ENCODE measurements around the gene DPP6.

The DPP6 gene

DNA sequence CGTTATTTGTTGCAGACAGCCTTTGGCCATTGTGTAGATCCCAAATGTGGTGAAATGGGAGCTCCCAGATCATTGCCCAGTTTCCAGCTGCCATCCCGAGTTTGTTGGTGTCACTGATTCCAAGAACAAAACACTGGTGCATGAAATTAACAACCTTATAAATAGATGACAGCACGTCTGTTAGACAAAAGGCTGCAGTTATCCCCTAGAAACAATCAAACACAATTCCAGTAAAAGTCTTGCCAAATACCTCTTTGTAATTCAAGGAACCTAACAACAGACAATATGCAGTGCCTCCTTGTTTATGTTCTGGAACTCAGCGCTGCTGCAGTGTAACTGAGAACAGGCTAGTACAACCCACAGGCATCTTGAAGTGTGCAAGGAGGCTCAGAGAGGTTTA lies 546.2 kb downstream of the DPP6 start:
- H3K27ac ChIP-seq (ENCODE audit: insufficient read depth, low read depth, low read length, poor library complexity, severe bottlenecking) = no peak overlapping the region

DNA sequence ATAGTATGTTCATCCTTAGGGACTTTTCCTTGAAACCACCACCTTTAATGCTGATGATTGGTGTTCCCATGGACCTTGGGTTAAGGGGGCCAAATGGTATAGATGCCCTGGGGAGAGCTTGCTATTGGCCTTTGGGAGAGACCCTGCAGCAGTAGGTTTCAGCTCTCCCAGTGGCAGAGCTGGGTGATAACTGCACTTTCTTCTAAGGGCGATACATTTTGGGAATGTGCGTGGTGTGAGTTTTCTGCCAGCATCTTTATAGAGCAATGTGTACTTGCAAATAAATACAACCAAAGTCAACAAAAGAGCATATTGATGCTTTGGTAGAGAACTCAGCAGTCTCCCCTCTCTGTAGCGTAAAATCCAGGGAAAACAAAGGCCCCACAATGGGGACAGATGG lies 546.7 kb downstream of the DPP6 start:
- Histone ChIP-seq H3K27ac (ENCODE audit: insufficient read depth, low read depth, low read length, poor library complexity, severe bottlenecking) (no peak overlapping the region), H3K27me3 (ENCODE audit: control insufficient read depth, insufficient read depth, low read length, poor library complexity, severe bottlenecking) (no peaks in the 10 kb centered on the region), H3K9me3 (ENCODE audit: control insufficient read depth, low read length) (no peaks in the 10 kb centered on the region), H3K4me3 (ENCODE audit: insufficient read depth, low read depth, low read length) (no peak overlapping the region), H3K4me1 (ENCODE audit: control insufficient read depth, insufficient read depth, low read length) (no peaks in the 10 kb centered on the region), H3K36me3 (ENCODE audit: control insufficient read depth, insufficient read depth, low read length) (no peaks in the 10 kb centered on the region)
- 89 to 97% methylated on average over 3 of the region's 3 CpGs for WGBS, 2 experiments

More for the DNA sequence above, 546.2 kb downstream of the DPP6 start:
- H3K36me3 ChIP-seq (ENCODE audit: control insufficient read depth, insufficient read depth, low read length) = no peaks in the 10 kb centered on the region
- H3K4me1 ChIP-seq (ENCODE audit: control insufficient read depth, insufficient read depth, low read length) = no peaks in the 10 kb centered on the region
- H3K9me3 ChIP-seq (ENCODE audit: control insufficient read depth, low read length) = no peaks in the 10 kb centered on the region
- WGBS, 2 experiments = 79 to 83% methylated on average over 4 of the region's 4 CpGs
- H3K4me3 ChIP-seq (ENCODE audit: insufficient read depth, low read depth, low read length) = no peak overlapping the region
- no peaks in the 10 kb centered on the region for H3K27me3 ChIP-seq (ENCODE audit: control insufficient read depth, insufficient read depth, low read length, poor library complexity, severe bottlenecking)

DNA sequence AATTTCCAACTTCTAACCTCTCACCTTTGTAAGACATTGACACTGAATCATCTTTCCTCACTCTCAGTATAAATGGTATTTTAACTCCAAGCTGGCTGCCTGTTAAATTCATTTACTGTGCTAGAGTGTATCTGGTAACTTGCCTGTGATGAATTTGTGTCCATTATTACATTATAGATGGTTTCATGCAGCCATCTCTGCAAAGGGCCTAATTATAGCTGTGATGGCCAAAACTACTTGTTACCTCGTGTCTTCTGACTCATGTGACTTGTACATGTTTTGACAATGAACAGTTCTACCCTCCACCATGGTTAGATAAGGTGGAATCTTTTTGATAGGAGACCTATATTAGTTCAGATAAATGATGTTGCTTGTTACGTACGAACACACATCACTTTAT lies 558.7 kb downstream of the DPP6 start:
- no peak overlapping the region for H3K4me3 ChIP-seq (ENCODE audit: insufficient read depth, low read depth, low read length)
- H3K27me3 ChIP-seq (ENCODE audit: control insufficient read depth, insufficient read depth, low read length, poor library complexity, severe bottlenecking) = no peaks in the 10 kb centered on the region
- WGBS, 2 experiments = 81 to 90% methylated on average over 3 of the region's 3 CpGs
- H3K9me3 ChIP-seq (ENCODE audit: control insufficient read depth, low read length) = no peaks in the 10 kb centered on the region
- H3K4me1 ChIP-seq (ENCODE audit: control insufficient read depth, insufficient read depth, low read length) = no peaks in the 10 kb centered on the region
- no peak overlapping the region for H3K27ac ChIP-seq (ENCODE audit: insufficient read depth, low read depth, low read length, poor library complexity, severe bottlenecking)
- H3K36me3 ChIP-seq (ENCODE audit: control insufficient read depth, insufficient read depth, low read length) = no peaks in the 10 kb centered on the region

DNA sequence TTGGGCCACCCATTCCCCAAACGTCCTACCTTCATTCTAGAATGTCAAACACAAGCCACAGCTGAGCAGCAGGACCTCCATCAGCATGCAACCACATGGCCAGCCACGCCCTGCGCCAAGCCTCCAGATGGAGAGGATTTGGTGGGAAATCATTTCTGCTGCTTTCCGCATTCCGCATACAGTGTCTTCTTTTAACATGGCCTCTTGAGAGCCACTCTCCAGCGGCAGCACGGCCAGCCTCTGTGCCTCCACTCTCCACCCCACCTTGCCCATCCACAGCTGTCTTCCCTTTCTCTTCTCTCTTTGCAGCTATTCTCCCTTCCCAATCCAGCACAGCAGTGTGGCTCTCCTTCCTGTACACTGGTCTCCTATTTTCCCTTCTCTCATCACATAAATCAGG lies 561.6 kb downstream of the DPP6 start:
- H3K27ac ChIP-seq (ENCODE audit: insufficient read depth, low read depth, low read length, poor library complexity, severe bottlenecking) = no peak overlapping the region
- no peaks in the 10 kb centered on the region for H3K27me3 ChIP-seq (ENCODE audit: control insufficient read depth, insufficient read depth, low read length, poor library complexity, severe bottlenecking)

DNA sequence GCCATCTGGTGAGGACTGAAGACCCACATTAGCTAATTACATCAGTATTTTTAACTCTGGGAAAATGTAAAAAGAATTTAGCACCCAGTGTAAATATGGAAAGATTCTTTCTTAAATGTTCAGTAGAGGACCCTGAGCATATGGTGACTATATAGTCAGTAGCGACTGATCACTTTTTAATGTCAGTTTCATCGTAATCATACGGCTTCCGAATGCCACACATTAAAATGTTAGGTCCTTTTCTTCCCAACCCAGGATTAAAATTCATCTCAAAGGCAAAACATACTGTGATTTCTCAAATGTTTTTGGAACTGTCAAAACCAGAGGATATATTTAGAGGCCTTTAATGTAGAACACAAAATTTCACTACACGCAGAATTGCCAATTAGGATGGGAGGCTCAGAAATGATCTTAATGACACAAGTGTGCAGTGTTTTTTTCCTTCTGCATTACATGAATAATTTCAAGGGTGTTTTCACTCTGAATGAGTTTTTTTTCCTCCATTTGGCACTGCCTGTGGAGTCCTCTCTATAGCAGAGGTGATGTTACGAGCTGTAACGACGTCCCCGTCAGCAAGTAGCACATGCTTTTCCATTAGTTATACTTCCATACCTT lies 568.0 kb downstream of the DPP6 start:
- H3K4me3 ChIP-seq (ENCODE audit: insufficient read depth, low read depth, low read length) = no peak overlapping the region
- H3K27ac ChIP-seq (ENCODE audit: insufficient read depth, low read depth, low read length, poor library complexity, severe bottlenecking) = no peak overlapping the region
- no peaks in the 10 kb centered on the region for H3K27me3 ChIP-seq (ENCODE audit: control insufficient read depth, insufficient read depth, low read length, poor library complexity, severe bottlenecking)
- H3K4me1 ChIP-seq (ENCODE audit: control insufficient read depth, insufficient read depth, low read length) = no peaks in the 10 kb centered on the region
- WGBS, 2 experiments = 96% methylated on average over 9 of the region's 9 CpGs
- no peaks in the 10 kb centered on the region for H3K36me3 ChIP-seq (ENCODE audit: control insufficient read depth, insufficient read depth, low read length)
- H3K9me3 ChIP-seq (ENCODE audit: control insufficient read depth, low read length) = no peaks in the 10 kb centered on the region

More for the DNA sequence above, 561.6 kb downstream of the DPP6 start:
- Histone ChIP-seq H3K4me3 (ENCODE audit: insufficient read depth, low read depth, low read length) (no peak overlapping the region), H3K36me3 (ENCODE audit: control insufficient read depth, insufficient read depth, low read length) (no peaks in the 10 kb centered on the region), H3K9me3 (ENCODE audit: control insufficient read depth, low read length) (no peaks in the 10 kb centered on the region), H3K4me1 (ENCODE audit: control insufficient read depth, insufficient read depth, low read length) (no peaks in the 10 kb centered on the region)
- WGBS, 2 experiments = 88 to 92% methylated on average over 7 of the region's 7 CpGs

DNA sequence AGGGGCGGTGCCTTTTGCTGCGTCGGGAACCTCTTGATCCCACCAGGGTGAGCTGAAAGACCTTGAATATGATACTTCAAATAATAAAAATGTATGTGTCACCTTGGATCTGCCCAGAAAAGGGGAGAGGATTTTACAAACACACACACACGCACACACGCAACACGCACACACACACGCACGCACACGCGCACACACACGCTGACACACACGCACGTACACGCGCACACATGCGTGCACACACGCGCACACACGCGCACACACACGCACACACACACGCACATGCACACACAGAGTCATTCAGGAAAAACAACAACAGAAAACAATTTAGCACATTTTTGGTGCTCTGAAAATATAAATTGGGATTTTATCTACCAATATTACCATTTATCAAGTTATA lies 571.2 kb downstream of the DPP6 start:
- Histone ChIP-seq H3K9me3 (ENCODE audit: control insufficient read depth, low read length) (no peaks in the 10 kb centered on the region), H3K27ac (ENCODE audit: insufficient read depth, low read depth, low read length, poor library complexity, severe bottlenecking) (no peak overlapping the region), H3K4me1 (ENCODE audit: control insufficient read depth, insufficient read depth, low read length) (no peaks in the 10 kb centered on the region), H3K27me3 (ENCODE audit: control insufficient read depth, insufficient read depth, low read length, poor library complexity, severe bottlenecking) (no peaks in the 10 kb centered on the region), H3K4me3 (ENCODE audit: insufficient read depth, low read depth, low read length) (no peak overlapping the region), H3K36me3 (ENCODE audit: control insufficient read depth, insufficient read depth, low read length) (no peaks in the 10 kb centered on the region)
- WGBS, 2 experiments = 89 to 90% methylated on average over 22 of the region's 22 CpGs

DNA sequence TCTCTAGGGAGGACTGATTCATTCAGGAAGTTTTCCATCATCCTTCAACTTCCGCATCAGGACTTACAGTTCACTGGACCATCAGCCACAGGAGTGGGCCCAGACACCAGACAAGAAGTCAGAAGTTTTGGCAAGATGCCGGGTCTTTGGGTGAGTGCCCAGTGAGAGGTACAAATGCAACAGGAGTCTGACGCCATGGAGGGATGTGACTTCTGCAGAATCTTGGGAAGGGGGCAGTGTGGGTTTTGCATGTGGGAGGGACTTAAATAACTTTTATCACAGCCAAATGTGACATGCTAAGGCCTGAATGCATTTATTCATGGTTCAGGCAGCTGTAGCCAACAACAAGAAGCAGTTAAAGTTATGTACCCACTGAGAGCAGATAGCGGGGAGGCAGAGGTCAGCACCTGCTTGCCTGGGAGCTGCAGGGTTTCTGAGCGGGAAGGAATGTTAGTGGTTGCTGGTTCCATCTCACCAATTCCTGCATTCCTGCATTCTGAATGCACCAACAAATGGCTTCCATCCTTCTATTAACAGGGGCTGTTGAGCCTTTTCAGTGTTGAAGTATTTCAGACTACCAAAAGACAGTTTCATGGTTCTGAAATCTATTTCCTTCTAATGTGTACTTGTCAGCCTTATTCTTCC lies 575.6 kb downstream of the DPP6 start:
- Histone ChIP-seq H3K27me3 (ENCODE audit: control insufficient read depth, insufficient read depth, low read length, poor library complexity, severe bottlenecking) (no peaks in the 10 kb centered on the region), H3K27ac (ENCODE audit: insufficient read depth, low read depth, low read length, poor library complexity, severe bottlenecking) (no peak overlapping the region), H3K4me1 (ENCODE audit: control insufficient read depth, insufficient read depth, low read length) (no peaks in the 10 kb centered on the region), H3K9me3 (ENCODE audit: control insufficient read depth, low read length) (no peaks in the 10 kb centered on the region), H3K4me3 (ENCODE audit: insufficient read depth, low read depth, low read length) (no peak overlapping the region), H3K36me3 (ENCODE audit: control insufficient read depth, insufficient read depth, low read length) (no peaks in the 10 kb centered on the region)
- 80 to 89% methylated on average over 5 of the region's 5 CpGs for WGBS, 2 experiments

DNA sequence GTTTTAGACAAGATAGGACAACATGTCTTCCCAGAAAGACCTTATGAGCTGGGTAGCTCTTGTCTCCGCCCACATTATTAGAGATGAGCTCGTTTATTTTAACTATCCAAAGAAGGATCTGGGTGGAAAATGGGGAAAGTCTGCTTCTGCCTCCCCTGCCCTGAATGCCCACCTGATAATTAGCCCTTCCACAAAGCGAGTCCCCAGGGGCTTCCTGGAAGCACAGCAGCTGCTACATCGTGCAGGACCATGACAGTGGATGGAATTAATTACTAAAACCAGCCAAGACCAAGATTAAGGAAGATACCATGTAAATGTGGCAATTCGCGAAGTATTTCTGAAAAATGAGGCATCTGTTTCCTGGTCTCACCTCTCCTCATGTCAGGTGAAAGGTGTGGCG lies 576.4 kb downstream of the DPP6 start:
- H3K27ac ChIP-seq (ENCODE audit: insufficient read depth, low read depth, low read length, poor library complexity, severe bottlenecking) = no peak overlapping the region
- no peaks in the 10 kb centered on the region for H3K9me3 ChIP-seq (ENCODE audit: control insufficient read depth, low read length)
- H3K27me3 ChIP-seq (ENCODE audit: control insufficient read depth, insufficient read depth, low read length, poor library complexity, severe bottlenecking) = no peaks in the 10 kb centered on the region
- no peaks in the 10 kb centered on the region for H3K36me3 ChIP-seq (ENCODE audit: control insufficient read depth, insufficient read depth, low read length)
- 89 to 92% methylated on average over 7 of the region's 7 CpGs for WGBS, 2 experiments
- no peaks in the 10 kb centered on the region for H3K4me1 ChIP-seq (ENCODE audit: control insufficient read depth, insufficient read depth, low read length)
- H3K4me3 ChIP-seq (ENCODE audit: insufficient read depth, low read depth, low read length) = no peak overlapping the region

DNA sequence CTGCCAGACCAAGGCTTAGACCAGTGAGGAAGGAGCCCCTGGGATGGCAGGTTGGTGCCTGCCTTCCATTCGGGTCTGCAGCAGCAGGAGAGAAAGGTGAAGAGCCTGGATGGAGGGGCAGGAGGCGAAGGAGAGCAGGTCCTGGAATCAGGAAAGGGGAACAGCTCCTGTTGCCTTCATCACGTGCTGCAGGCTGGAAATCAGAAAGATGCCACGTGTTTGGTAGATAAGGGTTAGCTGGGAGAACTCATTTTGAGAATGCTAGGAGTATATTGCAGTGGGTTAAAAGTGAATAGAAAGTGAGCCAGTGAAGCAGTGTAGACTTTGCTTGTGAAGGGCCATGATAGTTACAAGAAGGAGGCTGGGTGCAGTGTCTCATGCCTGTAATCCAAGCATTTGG lies 579.0 kb downstream of the DPP6 start:
- 85 to 88% methylated on average over 4 of the region's 4 CpGs for WGBS, 2 experiments
- Histone ChIP-seq H3K36me3 (ENCODE audit: control insufficient read depth, insufficient read depth, low read length) (no peaks in the 10 kb centered on the region), H3K9me3 (ENCODE audit: control insufficient read depth, low read length) (no peaks in the 10 kb centered on the region), H3K27me3 (ENCODE audit: control insufficient read depth, insufficient read depth, low read length, poor library complexity, severe bottlenecking) (no peaks in the 10 kb centered on the region), H3K4me3 (ENCODE audit: insufficient read depth, low read depth, low read length) (no peak overlapping the region), H3K27ac (ENCODE audit: insufficient read depth, low read depth, low read length, poor library complexity, severe bottlenecking) (no peak overlapping the region), H3K4me1 (ENCODE audit: control insufficient read depth, insufficient read depth, low read length) (no peaks in the 10 kb centered on the region)

DNA sequence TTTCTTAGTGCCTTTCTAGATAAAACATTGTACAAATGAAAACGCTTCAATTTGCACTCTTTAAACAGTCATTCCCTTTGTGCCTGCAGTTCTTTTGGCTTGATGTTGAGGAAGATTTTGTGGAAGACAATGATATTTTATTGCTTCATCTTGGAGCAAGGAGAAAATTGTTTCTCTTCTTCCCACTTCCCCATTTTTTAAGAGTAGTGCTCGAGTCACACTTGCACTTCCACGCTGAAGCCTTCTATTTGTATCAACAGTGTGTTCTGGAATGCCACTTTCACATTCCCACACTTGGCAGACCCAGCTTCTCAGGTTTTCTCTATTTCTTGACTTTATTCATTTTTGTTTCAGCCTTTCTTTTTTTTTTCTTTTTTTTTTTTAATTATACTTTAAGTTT lies 581.4 kb downstream of the DPP6 start:
- Histone ChIP-seq H3K4me1 (ENCODE audit: control insufficient read depth, insufficient read depth, low read length) (no peaks in the 10 kb centered on the region), H3K36me3 (ENCODE audit: control insufficient read depth, insufficient read depth, low read length) (no peaks in the 10 kb centered on the region), H3K27ac (ENCODE audit: insufficient read depth, low read depth, low read length, poor library complexity, severe bottlenecking) (no peak overlapping the region), H3K27me3 (ENCODE audit: control insufficient read depth, insufficient read depth, low read length, poor library complexity, severe bottlenecking) (no peaks in the 10 kb centered on the region), H3K9me3 (ENCODE audit: control insufficient read depth, low read length) (no peaks in the 10 kb centered on the region), H3K4me3 (ENCODE audit: insufficient read depth, low read depth, low read length) (no peak overlapping the region)
- WGBS, 2 experiments = 96% methylated on average over 3 of the region's 3 CpGs

Measured in ectodermal cell (in vitro differentiated cells).